Measurements from ENCODE around the gene DPYD.

The DPYD gene

GRCh38 chr1:97077221-97077620 is 843.6 kb downstream of the DPYD start:
- H3K4me3 ChIP-seq (replicated peaks; ENCODE audit: low read depth, low read length) = no peak overlapping the region
- TF ChIP-seq CTCF (IDR thresholded peaks at IDR 0.05; ENCODE audit: low read depth, low read length, missing control alignments) = no peak
- DNase-seq (ENCODE audit: extremely low read depth, low read depth) = no peak

GRCh38 chr1:97074771-97075170 is 846.1 kb downstream of the DPYD start:
- TF ChIP-seq CTCF (IDR thresholded peaks at IDR 0.05; ENCODE audit: low read depth, low read length, missing control alignments) = no peak
- no peak for DNase-seq (ENCODE audit: extremely low read depth, low read depth)

GRCh38 chr1:97073936-97074335 is 846.9 kb downstream of the DPYD start:
- no peak overlapping the region for H3K4me3 ChIP-seq (replicated peaks; ENCODE audit: low read depth, low read length)
- DNase-seq (ENCODE audit: extremely low read depth, low read depth) = no peak
- no peak for TF ChIP-seq CTCF (IDR thresholded peaks at IDR 0.05; ENCODE audit: low read depth, low read length, missing control alignments)

More at GRCh38 chr1:97074771-97075170, 846.1 kb downstream of the DPYD start:
- no peak overlapping the region for H3K4me3 ChIP-seq (replicated peaks; ENCODE audit: low read depth, low read length)

- no peak for DNase-seq (ENCODE audit: extremely low read depth, low read depth)
- no peak overlapping the region for H3K4me3 ChIP-seq (replicated peaks; ENCODE audit: low read depth, low read length)
- TF ChIP-seq CTCF (IDR thresholded peaks at IDR 0.05; ENCODE audit: low read depth, low read length, missing control alignments) = no peak
Measured at GRCh38 chr1:97073169-97073568, 847.7 kb downstream of the DPYD start.

- no peak for TF ChIP-seq CTCF (IDR thresholded peaks at IDR 0.05; ENCODE audit: low read depth, low read length, missing control alignments)
- no peak overlapping the region for H3K4me3 ChIP-seq (replicated peaks; ENCODE audit: low read depth, low read length)
- DNase-seq (ENCODE audit: extremely low read depth, low read depth) = no peak
Measured at GRCh38 chr1:97071173-97071572, 849.7 kb downstream of the DPYD start.

GRCh38 chr1:97070376-97070775 is 850.5 kb downstream of the DPYD start:
- TF ChIP-seq CTCF (IDR thresholded peaks at IDR 0.05; ENCODE audit: low read depth, low read length, missing control alignments) = no peak
- no peak overlapping the region for H3K4me3 ChIP-seq (replicated peaks; ENCODE audit: low read depth, low read length)
- DNase-seq (ENCODE audit: extremely low read depth, low read depth) = no peak

- DNase-seq (ENCODE audit: extremely low read depth, low read depth) = no peak
- no peak for TF ChIP-seq CTCF (IDR thresholded peaks at IDR 0.05; ENCODE audit: low read depth, low read length, missing control alignments)
- no peak overlapping the region for H3K4me3 ChIP-seq (replicated peaks; ENCODE audit: low read depth, low read length)
Measured at GRCh38 chr1:97069312-97069711, 851.5 kb downstream of the DPYD start.

Measured in HFF-Myc (cell line).